Measurements from ENCODE around the gene LRBA. TPM values are rescaled to one million over a fixed set of nuclear protein-coding genes. Genes with fewer than 3 reads are reported as not detected.

The LRBA gene
- total and polyA plus RNA-seq, 2 of the 4 experiments (the other 2 are of a cell fraction): 10.2 to 51.6 TPM

GRCh38 chr4:150363721-150364688 is 651.1 kb downstream of the LRBA start:
- Histone ChIP-seq H3K4me2 (ENCODE audit: low read depth, low read length) (no peak overlapping the region), H3K14ac (replicated peaks; ENCODE audit: low read depth, low read length) (no peak overlapping the region), H3K4me3 (ENCODE audit: insufficient read depth, low read depth, low read length) (no peak overlapping the region), H4K20me1 (ENCODE audit: insufficient read depth, low read length) (no peaks in the 10 kb centered on the region), H3K23ac (ENCODE audit: low read depth, low read length) (no peak overlapping the region), H3K4ac (ENCODE audit: low read depth, low read length) (no peak overlapping the region), H3K79me1 (ENCODE audit: low read depth in 1 of 2, low read length in 2 of 2) (no peaks in the 10 kb centered on the region), H3K27me3 (ENCODE audit: control insufficient read depth, insufficient read depth, low read length) (no peaks in the 10 kb centered on the region), H3K18ac (ENCODE audit: low read depth, low read length) (no peak overlapping the region), H2BK5ac (ENCODE audit: low read depth, low read length, poor library complexity, severe bottlenecking) (no peak overlapping the region), H3K56ac (ENCODE audit: extremely low read depth, insufficient read depth, low read length) (no peak overlapping the region), H4K91ac (ENCODE audit: insufficient read depth, low read depth, low read length) (no peak overlapping the region), H2BK20ac (ENCODE audit: low read depth, low read length) (no peak overlapping the region), H3K9ac (ENCODE audit: low read depth, low read length) (no peak overlapping the region), H3K36me3 (ENCODE audit: control insufficient read depth, insufficient read depth, low read length) (no peaks in the 10 kb centered on the region), H2BK120ac (ENCODE audit: low read depth, low read length) (no peak overlapping the region), H2AFZ (replicated peaks; ENCODE audit: low read length, poor library complexity) (no peak overlapping the region), H2BK15ac (ENCODE audit: low read depth, low read length) (no peak overlapping the region), H4K5ac (ENCODE audit: low read depth, low read length) (no peak overlapping the region), H3K9me1 (ENCODE audit: insufficient read depth, low read length) (no peaks in the 10 kb centered on the region; the same call in 1 of the 2 replicates), H4K8ac (ENCODE audit: low read depth in 2 of 2, low read length in 2 of 2) (no peak overlapping the region), H2AK5ac (ENCODE audit: low read depth, low read length) (no peak overlapping the region), H3K9me3 (ENCODE audit: control insufficient read depth, insufficient read depth, low read length) (no peaks in the 10 kb centered on the region), H2AK9ac (replicated peaks; ENCODE audit: low read depth, low read length, poor library complexity) (no peak overlapping the region), H3K4me1 (ENCODE audit: control insufficient read depth, insufficient read depth, low read length) (no peaks in the 10 kb centered on the region), H3K27ac (ENCODE audit: insufficient read depth, low read length) (no peak overlapping the region)
- ChIA-PET CTCF (interaction anchor here (1.0 kb wide), 1 partner anchor 12 kb away, joined by 3 read pairs; no protein-coding TSS in a partner anchor), POLR2A (ENCODE audit: unreplicated experiment) (no interaction called here)
- WGBS, 2 experiments (ENCODE audit: extremely low coverage in 2 of 2, insufficient read length in 1 of 2): no CpG with 5 or more reads among the region's 2 CpGs
- DNase-seq (no peak), ATAC-seq (ENCODE audit: low read depth) (no peak)
- no TSS peak for BruUV-seq (replicated peaks)
- TF ChIP-seq POLR2A (IDR thresholded peaks at IDR 0.05; ENCODE audit: low read depth, low read length): no peak
- intact Hi-C loops (cut with micrococcal nuclease): no loop called here
- in situ Hi-C loops (cut with MboI; ENCODE audit: low sequenced_read_pairs): no loop called here
- dilution Hi-C loops (cut with HindIII; ENCODE audit: low sequenced_read_pairs, unreplicated experiment): no loop called here
